ENCODE measurements around the gene PCCB. TPM values are rescaled to one million over a fixed set of nuclear protein-coding genes. Genes with fewer than 3 reads are reported as not detected.

PCCB gene
- total RNA-seq, 2 donors from 2014 or later: 45.0 to 78.2 TPM

DNA sequence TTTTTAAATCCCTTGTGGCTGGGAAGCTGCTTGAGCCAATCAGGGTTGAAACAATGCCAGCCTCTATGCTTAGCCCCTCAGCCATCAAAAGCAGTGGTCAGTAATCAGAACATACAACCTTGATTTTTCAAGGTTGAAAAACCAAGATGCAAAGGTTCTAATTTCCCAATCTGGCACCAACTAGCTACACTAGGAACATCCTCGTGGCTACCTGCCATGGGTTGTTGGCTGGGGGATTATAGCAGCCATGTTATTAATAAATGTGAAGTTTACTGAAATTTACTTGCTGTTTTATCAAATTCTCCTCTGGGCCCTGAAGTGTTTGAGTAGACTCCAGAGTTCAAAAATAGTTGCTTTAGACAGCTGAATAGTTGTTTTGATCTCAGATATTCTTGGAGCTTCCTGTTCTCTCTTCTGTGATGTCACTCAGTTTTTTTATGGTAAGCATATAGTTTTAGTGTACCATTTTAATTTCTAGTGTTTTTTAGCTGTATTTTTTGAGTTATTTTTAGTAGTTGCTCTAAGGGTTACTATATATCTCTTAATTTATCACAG is 31.9 kb downstream of the PCCB start:
- Mint-ChIP-seq H3K9me3 (peaks cover 14 to 22% of the 10 kb centered on the region in 2 donors), H3K27ac (no peak overlapping the region), H3K36me3 (peaks cover 38 to 41% of the 10 kb centered on the region in 2 donors)
- ATAC-seq (no peak), DNase-seq (ENCODE audit: low spot score in 2 of 2) (no peak)

DNA sequence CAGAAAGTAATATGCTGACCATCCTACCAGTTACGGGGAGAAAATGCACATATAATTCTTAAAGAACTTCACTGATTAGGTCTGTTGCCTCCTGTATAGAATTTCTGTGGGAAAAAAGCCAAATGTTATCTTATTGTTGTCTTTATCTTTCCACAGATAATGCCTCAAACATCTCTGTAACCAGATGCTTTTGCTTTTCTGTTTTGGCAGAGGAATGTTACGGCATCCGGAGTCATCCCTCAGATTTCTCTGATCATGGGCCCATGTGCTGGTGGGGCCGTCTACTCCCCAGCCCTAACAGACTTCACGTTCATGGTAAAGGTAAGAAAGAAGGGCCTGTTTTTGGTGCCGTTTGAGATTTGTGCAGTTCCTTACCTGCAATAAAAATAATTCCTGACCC is 33.5 kb downstream of the PCCB start:
- no peak overlapping the region for H3K27ac Mint-ChIP-seq
- DNase-seq (ENCODE audit: low spot score in 2 of 2): no peak
- ATAC-seq: no peak
- H3K36me3 Mint-ChIP-seq: peaks cover 32 to 35% of the 10 kb centered on the region in 2 donors
- peaks cover 13 to 15% of the 10 kb centered on the region in 2 donors for H3K9me3 Mint-ChIP-seq

DNA sequence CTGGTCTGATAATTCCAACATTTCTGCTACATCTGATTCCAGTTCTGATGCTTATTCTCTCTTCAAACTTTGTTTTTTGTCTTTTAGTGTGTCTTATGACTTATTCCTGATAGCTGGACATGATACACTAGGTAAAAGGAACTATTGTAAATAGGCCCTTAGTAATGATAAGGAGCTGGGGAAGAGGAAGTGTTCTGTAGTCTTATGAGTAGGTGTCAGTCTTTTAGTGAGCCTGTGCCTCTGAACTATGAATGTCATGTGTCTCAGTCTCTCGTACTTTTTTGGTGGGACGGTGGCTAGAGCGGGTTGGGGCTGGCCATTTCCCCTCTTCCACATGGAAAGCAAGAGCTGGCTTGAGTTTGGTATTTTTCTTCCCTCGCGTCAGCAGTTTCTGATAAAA is 41.2 kb downstream of the PCCB start:
- Mint-ChIP-seq H3K9me3 (no peaks in the 10 kb centered on the region), H3K36me3 (peaks cover 8 to 22% of the 10 kb centered on the region in 2 donors), H3K27ac (no peak overlapping the region)
- ATAC-seq (no peak), DNase-seq (ENCODE audit: low spot score in 2 of 2) (no peak)

DNA sequence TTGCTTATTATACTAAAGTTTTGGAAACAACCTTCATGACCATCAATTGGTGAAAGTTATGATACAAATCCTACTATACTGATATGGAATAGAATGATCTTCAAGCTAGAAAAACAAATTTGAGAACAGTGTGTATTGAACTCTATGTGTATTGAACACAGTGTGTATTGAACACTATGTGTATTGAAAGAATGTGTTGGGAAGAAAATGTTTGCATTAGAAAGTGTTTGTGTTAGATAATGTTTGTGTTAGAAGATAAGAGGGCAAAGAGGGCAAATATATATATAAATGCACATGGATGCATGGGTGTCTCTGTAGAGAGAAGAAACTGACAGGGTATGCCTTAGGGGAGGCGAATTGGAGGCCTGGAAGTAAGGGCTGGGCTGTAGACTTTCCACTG is 42.4 kb downstream of the PCCB start:
- Mint-ChIP-seq H3K36me3 (peaks cover 8 to 17% of the 10 kb centered on the region in 2 donors), H3K27ac (no peak overlapping the region)
- DNase-seq (ENCODE audit: low spot score in 2 of 2): no peak

DNA sequence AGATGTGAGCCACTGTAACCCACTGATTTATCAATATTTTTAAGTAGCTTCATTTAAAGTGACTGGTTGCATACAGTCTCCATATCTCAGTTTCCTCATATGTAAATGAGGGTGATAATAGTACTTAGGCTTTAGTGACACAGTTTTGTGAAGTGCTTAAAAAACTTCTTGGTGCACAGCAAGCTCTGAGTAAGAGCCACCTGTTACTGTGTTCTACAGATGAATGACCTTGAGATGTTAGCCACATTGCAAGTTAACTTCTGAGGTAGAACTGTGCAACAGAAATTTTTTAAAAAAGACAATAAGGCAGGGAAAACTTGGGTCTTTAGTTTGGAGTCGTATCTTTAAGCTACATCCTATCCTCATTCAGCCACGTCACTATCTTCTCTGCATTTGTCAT is 43.1 kb downstream of the PCCB start:
- Mint-ChIP-seq H3K9me3 (no peaks in the 10 kb centered on the region), H3K27ac (no peak overlapping the region), H3K36me3 (peaks cover 8 to 17% of the 10 kb centered on the region in 2 donors)
- DNase-seq (ENCODE audit: low spot score in 2 of 2) (no peak), ATAC-seq (no peak)

More for the DNA sequence above, 42.4 kb downstream of the PCCB start:
- no peaks in the 10 kb centered on the region for H3K9me3 Mint-ChIP-seq
- ATAC-seq: no peak

DNA sequence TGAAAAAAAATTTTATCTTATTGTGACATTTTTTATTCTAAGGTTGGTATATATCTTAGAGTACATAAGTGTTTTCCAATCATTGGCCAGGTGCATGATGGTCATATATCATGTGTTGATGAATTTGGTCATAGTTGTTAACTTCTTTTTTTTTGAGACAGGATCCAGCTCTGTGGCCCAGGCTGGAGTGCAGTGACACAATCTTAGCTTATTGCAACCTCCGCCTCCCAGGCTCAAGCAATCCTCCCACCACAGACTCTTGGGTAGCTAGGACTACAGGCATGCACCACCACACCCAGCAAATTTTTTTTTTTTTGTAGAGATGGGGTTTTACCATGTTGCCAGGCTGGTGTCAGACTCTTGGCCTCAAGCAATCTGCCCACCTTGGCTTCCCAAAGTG is 44.0 kb downstream of the PCCB start:
- Mint-ChIP-seq H3K36me3 (peaks cover 8 to 17% of the 10 kb centered on the region in 2 donors), H3K27ac (no peak overlapping the region), H3K9me3 (no peaks in the 10 kb centered on the region)
- DNase-seq (ENCODE audit: low spot score in 2 of 2) (no peak), ATAC-seq (no peak)

DNA sequence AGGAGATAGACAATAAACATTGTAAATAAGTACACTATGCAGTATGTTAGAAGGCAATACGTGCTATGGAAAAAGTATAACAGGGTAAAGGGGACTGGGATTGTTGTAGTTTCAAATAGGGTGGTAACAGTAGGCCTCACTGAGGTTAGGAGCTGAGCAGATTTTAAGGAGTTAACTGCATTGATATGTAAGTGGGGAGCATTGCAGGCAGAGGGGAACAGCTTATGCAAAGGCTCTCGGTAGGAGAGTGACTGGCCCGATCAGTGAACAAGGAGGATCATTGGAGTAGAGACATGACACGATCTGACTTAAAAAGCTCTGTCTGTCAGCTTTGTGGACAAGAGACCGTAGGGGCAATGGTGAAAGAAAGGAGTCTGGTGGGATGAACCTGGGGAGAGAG is 46.8 kb downstream of the PCCB start:
- no peak overlapping the region for H3K27ac Mint-ChIP-seq
- peaks cover 0 to 13% of the 10 kb centered on the region in 2 donors for H3K36me3 Mint-ChIP-seq
- no peak for DNase-seq (ENCODE audit: low spot score in 2 of 2)
- H3K9me3 Mint-ChIP-seq: no peaks in the 10 kb centered on the region
- ATAC-seq: no peak

DNA sequence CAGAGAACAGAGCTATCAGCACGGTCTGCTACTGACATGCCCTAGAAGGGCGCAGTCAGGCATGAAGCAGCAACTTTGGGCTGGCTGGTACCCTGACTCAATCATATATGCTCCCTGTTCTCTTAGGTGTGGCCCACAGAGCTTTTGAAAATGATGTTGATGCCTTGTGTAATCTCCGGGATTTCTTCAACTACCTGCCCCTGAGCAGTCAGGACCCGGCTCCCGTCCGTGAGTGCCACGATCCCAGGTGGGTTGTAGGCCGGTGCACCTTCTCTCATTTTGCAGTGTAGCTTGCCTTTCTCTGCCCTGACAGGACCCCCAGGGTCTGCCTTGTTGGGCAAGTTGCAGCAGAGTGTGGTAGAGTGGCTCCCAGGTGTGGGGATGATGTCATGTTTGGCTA is 47.7 kb downstream of the PCCB start:
- Mint-ChIP-seq H3K9me3 (no peaks in the 10 kb centered on the region), H3K27ac (no peak overlapping the region), H3K36me3 (peaks cover 0 to 13% of the 10 kb centered on the region in 2 donors)
- DNase-seq (ENCODE audit: low spot score in 2 of 2) (no peak), ATAC-seq (no peak)

DNA sequence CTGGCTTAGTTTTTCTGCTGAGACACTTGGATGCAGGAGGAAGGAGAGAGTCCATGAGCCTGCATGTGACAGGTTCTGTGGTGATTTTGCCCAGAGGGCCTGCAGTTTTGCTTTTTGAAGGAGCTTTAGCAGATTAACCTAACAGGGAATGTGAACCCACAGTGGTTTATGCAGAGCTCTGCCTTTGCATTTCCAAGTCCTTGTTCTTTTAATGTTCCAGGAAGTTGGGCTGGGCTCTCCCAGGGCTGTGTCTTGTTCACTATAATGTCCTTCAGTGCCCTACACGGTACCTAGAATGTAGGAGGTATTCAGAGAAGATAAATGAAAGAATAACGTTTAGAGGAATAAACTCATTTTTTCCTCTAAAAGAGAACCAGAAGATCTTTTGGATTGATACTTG is 50.3 kb downstream of the PCCB start:
- DNase-seq (ENCODE audit: low spot score in 2 of 2): no peak
- no peak overlapping the region for H3K27ac Mint-ChIP-seq
- no peaks in the 10 kb centered on the region for H3K9me3 Mint-ChIP-seq
- peaks cover 0 to 6% of the 10 kb centered on the region in 2 donors for H3K36me3 Mint-ChIP-seq
- ATAC-seq: no peak

DNA sequence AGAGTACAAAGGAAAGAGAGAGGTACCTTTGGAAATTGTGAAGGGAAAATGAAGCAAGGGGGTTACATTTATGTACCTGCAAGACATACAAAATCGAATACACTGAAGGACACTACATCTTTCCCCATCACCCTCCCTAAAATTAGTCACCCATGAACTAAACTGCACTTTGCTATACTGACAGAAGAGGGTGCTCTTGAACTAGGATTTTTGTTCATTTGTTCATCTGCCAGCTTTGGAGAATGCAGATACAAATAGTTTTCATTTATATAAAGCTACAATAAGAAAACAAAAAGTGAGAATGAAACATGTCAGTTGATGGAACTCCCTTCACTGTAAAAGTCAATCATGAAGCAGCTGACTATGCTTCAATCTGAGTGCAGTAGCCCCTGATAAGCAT is 55.7 kb downstream of the PCCB start:
- peak in 1 of 2 donors; percentile 14 for DNase-seq (ENCODE audit: low spot score in 2 of 2)

DNA sequence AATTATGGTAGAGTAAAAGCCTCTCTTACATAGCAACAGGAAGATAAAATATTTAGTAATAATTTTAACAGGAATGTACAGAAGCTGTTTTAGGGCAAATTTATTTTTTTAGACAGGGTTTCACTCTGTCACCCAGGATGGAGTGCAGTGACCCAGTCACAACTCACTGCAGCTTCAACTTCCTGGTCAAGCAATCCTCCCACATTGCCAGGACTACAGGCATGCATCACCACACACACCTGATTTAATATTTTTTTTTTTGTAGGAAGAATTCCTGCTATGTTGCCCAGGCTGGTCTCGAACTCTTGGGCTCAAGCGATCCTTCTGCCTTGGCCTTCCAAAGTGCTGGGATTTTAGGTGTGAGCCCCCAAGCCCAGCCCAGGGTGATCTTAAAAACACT is 61.1 kb downstream of the PCCB start:
- DNase-seq (ENCODE audit: low spot score in 2 of 2) (no peak), ATAC-seq (no peak)
- Mint-ChIP-seq H3K36me3 (peaks cover 0 to 7% of the 10 kb centered on the region in 2 donors), H3K27ac (no peak overlapping the region), H3K9me3 (no peaks in the 10 kb centered on the region)

More for the DNA sequence above, 55.7 kb downstream of the PCCB start:
- no peaks in the 10 kb centered on the region for H3K9me3 Mint-ChIP-seq
- peaks cover 7 to 12% of the 10 kb centered on the region in 2 donors for H3K36me3 Mint-ChIP-seq
- peak in 1 of 2 donors; percentile 44 for ATAC-seq
- H3K27ac Mint-ChIP-seq: no peak overlapping the region

DNA sequence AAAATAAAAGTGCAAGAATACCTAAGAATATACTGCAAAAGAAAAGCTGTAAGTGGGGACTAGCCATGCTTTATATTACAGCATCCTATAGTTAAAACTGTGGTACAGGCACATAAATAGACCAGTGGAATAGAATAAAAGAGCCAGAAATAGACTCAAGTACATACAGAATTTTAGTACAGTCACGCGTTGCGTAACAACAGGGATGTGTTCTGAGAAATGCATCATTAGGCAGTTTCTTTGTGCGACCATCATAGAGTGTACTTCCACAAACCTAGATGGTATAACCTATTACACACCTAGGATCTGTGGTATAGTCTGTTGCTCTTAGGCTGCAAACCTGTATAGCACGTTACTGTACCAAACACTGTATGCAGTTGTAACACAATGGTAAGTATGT is 61.8 kb downstream of the PCCB start:
- DNase-seq (ENCODE audit: low spot score in 2 of 2) (no peak), ATAC-seq (no peak)
- H3K27ac Mint-ChIP-seq: no peak overlapping the region
- peaks cover 0 to 2% of the 10 kb centered on the region in 2 donors for H3K36me3 Mint-ChIP-seq
- H3K9me3 Mint-ChIP-seq: no peaks in the 10 kb centered on the region

DNA sequence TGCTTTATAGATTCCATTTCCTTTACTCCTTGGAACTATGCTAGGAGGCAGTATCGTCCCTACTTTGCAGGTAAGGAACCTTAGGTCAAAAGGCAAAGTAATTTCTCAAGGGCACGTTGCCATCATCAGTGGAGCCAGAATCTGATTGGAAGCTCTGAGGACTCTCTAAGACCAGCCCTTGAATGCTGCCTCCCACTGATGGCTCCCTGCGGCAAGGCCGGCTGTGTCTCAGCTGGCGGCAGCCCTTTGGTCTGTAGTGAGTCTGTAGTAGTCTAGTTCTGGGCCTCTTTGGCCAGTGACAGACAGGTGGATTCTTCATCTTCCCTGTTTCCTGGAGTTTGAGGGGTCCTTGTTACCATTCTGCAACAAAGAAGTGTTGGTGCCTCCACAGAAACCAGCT is 76.2 kb downstream of the PCCB start:
- ATAC-seq: no peak
- DNase-seq (ENCODE audit: low spot score in 2 of 2): no peak
- no peak overlapping the region for H3K27ac Mint-ChIP-seq
- peaks cover 12 to 30% of the 10 kb centered on the region in 2 donors for H3K9me3 Mint-ChIP-seq
- peaks cover 38 to 53% of the 10 kb centered on the region in 2 donors for H3K36me3 Mint-ChIP-seq

DNA sequence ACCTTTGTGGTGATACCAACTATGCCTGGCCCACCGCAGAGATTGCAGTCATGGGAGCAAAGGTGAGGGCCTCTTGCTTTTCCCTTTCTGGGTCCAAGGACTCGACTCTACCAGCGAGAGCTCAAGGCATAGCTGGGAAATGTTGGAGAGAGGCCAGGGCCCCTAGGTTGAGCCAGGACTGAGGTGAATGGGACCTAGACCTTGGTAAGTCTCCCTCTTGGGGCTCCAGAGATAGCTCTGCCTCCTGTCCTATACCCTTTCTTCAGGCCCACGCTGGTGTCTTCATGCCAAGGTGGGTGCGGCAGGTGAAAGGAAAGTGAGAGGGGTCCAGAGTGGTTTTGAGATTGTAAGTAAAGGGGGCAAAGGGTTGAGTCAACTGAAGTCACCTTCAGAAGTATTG is 77.5 kb downstream of the PCCB start:
- DNase-seq (ENCODE audit: low spot score in 2 of 2) (no peak), ATAC-seq (no peak)
- H3K36me3 Mint-ChIP-seq: peaks cover 26 to 40% of the 10 kb centered on the region in 2 donors
- peaks cover 0 to 16% of the 10 kb centered on the region in 2 donors for H3K9me3 Mint-ChIP-seq
- peak overlapping the region in 1 of 2 donors; percentile 22 for H3K27ac Mint-ChIP-seq

DNA sequence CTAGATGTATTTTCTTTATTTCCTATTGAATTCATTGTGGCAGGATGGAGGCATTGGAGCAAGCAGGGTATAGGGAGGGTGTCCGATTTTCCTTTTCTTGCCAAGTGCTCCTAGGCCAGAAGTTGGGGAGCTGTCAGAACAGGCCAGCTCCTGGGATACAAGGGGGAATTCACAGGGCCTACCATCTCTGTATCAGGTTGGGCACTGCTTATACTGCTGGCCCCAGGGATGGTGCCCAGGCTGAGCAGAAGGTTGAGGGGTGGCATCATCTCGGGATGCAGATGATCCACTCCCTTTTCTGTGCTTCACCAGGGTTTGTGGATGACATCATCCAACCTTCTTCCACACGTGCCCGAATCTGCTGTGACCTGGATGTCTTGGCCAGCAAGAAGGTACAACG is 79.5 kb downstream of the PCCB start:
- ATAC-seq (no peak), DNase-seq (ENCODE audit: low spot score in 2 of 2) (no peak)
- H3K27ac Mint-ChIP-seq: no peak overlapping the region
- H3K9me3 Mint-ChIP-seq: peaks cover 0 to under 1% of the 10 kb centered on the region in 2 donors
- peaks cover 21 to 22% of the 10 kb centered on the region in 2 donors for H3K36me3 Mint-ChIP-seq

DNA sequence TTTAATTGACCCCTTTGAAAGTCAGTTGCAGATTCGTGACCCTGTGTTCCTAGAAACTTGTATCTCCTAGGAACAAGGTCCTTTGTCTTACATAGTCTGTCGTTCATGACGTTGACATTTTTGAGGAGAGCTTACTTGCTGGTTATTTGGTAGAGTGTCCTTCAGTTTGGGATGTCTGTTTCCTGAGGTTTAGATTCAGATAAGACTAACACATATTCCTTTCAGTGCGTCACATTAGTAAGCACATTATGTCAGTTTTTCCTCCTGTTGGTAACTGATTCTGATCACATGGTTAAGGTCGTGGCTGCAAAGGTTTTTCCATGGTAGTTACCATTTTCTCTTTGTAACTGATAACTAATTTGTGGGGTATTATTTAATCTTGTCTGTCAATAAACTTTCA is 80.8 kb downstream of the PCCB start:
- Mint-ChIP-seq H3K9me3 (no peaks in the 10 kb centered on the region), H3K36me3 (peaks cover 21% of the 10 kb centered on the region in 2 donors), H3K27ac (peak overlapping the region in 1 of 2 donors; percentile 38)
- DNase-seq (ENCODE audit: low spot score in 2 of 2) (no peak), ATAC-seq (no peak)

DNA sequence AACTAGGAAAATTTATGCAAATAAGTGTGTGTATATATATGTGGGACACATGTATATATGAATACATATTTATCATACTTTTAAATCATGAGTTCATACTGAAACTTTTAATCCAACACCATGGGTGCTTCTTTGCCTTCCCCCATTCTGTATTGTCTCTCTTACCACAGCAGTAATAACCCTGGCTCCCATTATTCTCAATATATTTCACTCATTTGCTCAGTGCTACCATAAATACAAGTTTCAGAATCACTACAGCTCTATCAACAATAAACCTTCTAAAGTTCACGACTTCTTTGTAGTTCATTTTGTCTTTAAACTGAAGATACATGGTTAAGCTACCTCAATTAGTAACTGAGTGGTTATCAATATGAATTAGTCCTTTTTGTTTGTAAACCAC is 82.2 kb downstream of the PCCB start:
- peaks cover 14 to 17% of the 10 kb centered on the region in 2 donors for H3K36me3 Mint-ChIP-seq

DNA sequence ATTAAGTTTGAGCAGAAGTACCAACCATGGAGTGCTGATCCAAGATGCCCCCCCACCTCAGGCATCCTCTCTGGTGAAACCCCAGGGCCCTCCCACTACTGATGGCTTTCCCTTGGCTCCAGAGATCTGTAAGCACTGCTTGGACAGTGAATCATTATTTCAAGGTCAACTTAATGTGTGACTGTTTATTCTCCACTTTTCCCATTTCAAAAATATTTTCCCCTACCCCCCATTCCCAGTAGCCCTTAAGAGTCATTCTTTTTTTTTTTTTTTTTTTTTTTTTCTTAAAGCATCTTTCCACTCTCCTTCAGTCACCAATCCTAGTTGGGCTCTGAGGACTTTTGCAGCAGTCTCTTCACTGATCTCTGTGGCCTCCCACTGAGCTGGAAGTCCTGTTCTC is 82.6 kb downstream of the PCCB start:
- no peak for DNase-seq (ENCODE audit: low spot score in 2 of 2)
- Mint-ChIP-seq H3K27ac (peak overlapping the region in 1 of 2 donors; percentile 38), H3K9me3 (no peaks in the 10 kb centered on the region), H3K36me3 (peaks cover 14 to 17% of the 10 kb centered on the region in 2 donors)
- peak in 1 of 2 donors; percentile 30 for ATAC-seq

More for the DNA sequence above, 82.2 kb downstream of the PCCB start:
- DNase-seq (ENCODE audit: low spot score in 2 of 2): no peak
- peak in 1 of 2 donors; percentile 22 for ATAC-seq
- Mint-ChIP-seq H3K27ac (peak overlapping the region in 1 of 2 donors; percentile 38), H3K9me3 (no peaks in the 10 kb centered on the region)

Measured in activated naive CD4-positive, alpha-beta T cell treated with anti-CD3 and anti-CD28 coated beads, Interleukin-2, amount 50 U/mL, for 72 hours (primary cell).